ENCODE results near the gene SH3RF3. TPM values are rescaled to one million over a fixed set of nuclear protein-coding genes. Genes with fewer than 3 reads are reported as not detected.
"Not testable (repeated sequence)": the region's sequence is repeated elsewhere in the genome, so short reads cannot be mapped to it uniquely, and the experiment has no call there.

The SH3RF3 gene
- total and polyA plus RNA-seq, 8 donors: 7.0 to 11.1 (median 8.3) TPM

GRCh38 chr2:109531221-109531620 lies 402.2 kb downstream of the SH3RF3 start:
- intact Hi-C loops (cut with DNase I): no loop called here
- H3K4me1 ChIP-seq: peaks cover 0 to 6% of the 10 kb centered on the region in 2 donors
- no peak for TF ChIP-seq CTCF (IDR thresholded peaks at IDR 0.05)
- no peaks in the 10 kb centered on the region for H3K36me3 ChIP-seq
- no peaks in the 10 kb centered on the region for H3K9me3 ChIP-seq
- H3K4me3 ChIP-seq: no peak overlapping the region
- DNase-seq: no peak
- no peak overlapping the region for H3K27ac ChIP-seq
- H3K27me3 ChIP-seq: no peaks in the 10 kb centered on the region
- no peak for ATAC-seq

DNA sequence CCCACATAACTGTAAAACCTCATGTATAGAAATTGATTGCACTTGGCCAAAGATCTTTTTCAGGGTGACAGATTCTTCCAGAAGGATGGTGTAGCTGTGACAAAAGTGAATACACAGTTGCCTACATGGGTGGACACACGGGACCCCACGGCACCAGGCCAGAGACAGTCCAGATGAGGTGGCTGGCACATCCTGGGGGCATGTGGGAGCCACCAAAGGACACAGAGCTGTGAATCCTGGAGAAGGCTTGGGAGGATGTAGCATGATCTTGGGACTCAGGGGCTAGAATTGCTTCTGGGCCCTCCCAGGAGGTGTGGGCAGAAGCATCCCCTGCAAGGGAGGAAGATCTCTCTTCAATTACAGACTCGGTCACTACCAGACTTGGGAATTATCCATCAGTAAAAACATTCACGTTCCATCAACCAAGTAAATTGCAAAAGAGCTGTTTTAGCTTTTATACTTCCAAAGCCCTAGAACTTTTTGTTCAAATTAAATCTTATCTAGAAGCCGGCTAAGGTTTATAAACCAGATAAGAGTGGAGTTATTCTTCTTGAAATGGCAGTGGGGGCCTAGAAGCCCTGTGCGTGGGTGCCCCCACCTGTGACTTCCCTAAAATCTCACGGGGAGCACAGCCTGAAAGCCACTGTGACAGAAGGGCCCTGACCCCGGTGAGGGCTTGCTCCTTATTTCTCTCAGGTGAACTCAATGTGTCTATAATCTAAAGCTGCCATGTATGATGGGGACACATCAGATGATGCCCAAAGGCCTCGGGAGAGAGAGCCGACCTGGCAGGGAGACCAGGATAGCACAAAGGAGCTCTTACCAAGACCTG lies 403.1 kb downstream of the SH3RF3 start:
- Histone ChIP-seq H3K4me3 (no peak overlapping the region), H3K36me3 (no peaks in the 10 kb centered on the region), H3K27ac (no peak overlapping the region), H3K9me3 (no peaks in the 10 kb centered on the region), H3K27me3 (no peaks in the 10 kb centered on the region), H3K4me1 (peaks cover 0 to 6% of the 10 kb centered on the region in 2 donors)
- DNase-seq (no peak), ATAC-seq (no peak)
- TF ChIP-seq CTCF (IDR thresholded peaks at IDR 0.05): no peak
- intact Hi-C loops (cut with DNase I): no loop called here

DNA sequence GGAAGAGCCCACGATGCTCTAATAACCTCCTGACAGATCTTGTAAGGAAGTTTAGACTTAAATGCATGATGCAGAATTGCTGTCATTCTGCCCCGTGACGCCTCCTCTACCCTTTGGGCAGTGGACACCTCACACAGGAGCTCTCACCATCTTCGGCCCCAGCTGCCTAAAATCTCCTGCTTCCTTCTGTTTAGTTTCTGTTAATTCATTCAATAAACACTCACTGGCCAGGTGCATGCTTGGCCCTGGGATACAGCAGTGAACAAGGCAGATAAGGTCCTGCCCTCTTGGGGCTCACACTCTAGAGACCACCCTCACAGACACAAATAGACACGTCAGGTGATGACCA lies 403.7 kb downstream of the SH3RF3 start:
- Histone ChIP-seq H3K27me3 (no peaks in the 10 kb centered on the region), H3K4me1 (peaks cover 0 to 6% of the 10 kb centered on the region in 2 donors), H3K9me3 (no peaks in the 10 kb centered on the region), H3K4me3 (no peak overlapping the region), H3K27ac (no peak overlapping the region), H3K36me3 (no peaks in the 10 kb centered on the region)
- intact Hi-C loops (cut with DNase I): no loop called here
- ATAC-seq (no peak), DNase-seq (no peak)
- no peak for TF ChIP-seq CTCF (IDR thresholded peaks at IDR 0.05)

- DNase-seq (no peak), ATAC-seq (no peak)
- Histone ChIP-seq H3K27me3 (no peaks in the 10 kb centered on the region), H3K4me1 (peaks cover 0 to 6% of the 10 kb centered on the region in 2 donors), H3K27ac (no peak overlapping the region), H3K36me3 (no peaks in the 10 kb centered on the region), H3K9me3 (no peaks in the 10 kb centered on the region), H3K4me3 (no peak overlapping the region)
- no peak for TF ChIP-seq CTCF (IDR thresholded peaks at IDR 0.05)
- intact Hi-C loops (cut with DNase I): no loop called here
Observed at GRCh38 chr2:109533823-109534222, 404.8 kb downstream of the SH3RF3 start.

GRCh38 chr2:109535217-109535946 lies 406.4 kb downstream of the SH3RF3 start:
- no peak for TF ChIP-seq CTCF (IDR thresholded peaks at IDR 0.05)
- Histone ChIP-seq H3K27me3 (no peaks in the 10 kb centered on the region), H3K4me3 (no peak overlapping the region), H3K4me1 (peaks cover 0 to 6% of the 10 kb centered on the region in 2 donors), H3K27ac (no peak overlapping the region), H3K36me3 (no peaks in the 10 kb centered on the region), H3K9me3 (no peaks in the 10 kb centered on the region)
- intact Hi-C loops (cut with DNase I): no loop called here
- DNase-seq: no peak
- no peak for ATAC-seq

GRCh38 chr2:109536556-109536955 lies 407.6 kb downstream of the SH3RF3 start:
- DNase-seq; ATAC-seq; H3K27ac ChIP-seq; H3K4me1 ChIP-seq; H3K9me3 ChIP-seq; H3K4me3 ChIP-seq; H3K27me3 ChIP-seq; H3K36me3 ChIP-seq; intact Hi-C loops (cut with DNase I): not testable (repeated sequence)
